T-helper 17 cell (primary cell): ENCODE results near the gene ZCCHC4. TPM values are rescaled to one million over a fixed set of nuclear protein-coding genes. Genes with fewer than 3 reads are reported as not detected.

Experiments used
- ATAC-seq: fragments of 150-1000 bp; cut with Tn5 transposase; 2 replicates; pipeline ENCODE4 v1.10.0; 2021; ENCODE audit warnings: mild to moderate bottlenecking, moderate library complexity
- DNase-seq, 3 donors: peaks; one replicate each; pipeline versions ENCODE4 v3.0.0 to v3.0.0-alpha.2; 2020 to 2021
- H3K9me3 ChIP-seq: one replicate; pipeline ENCODE4 v1.7.0; 2013; ENCODE audit warnings: low read length, mild to moderate bottlenecking; ENCODE audit not compliant: control insufficient read depth, poor library complexity, severe bottlenecking
- H3K27ac Mint-ChIP-seq: one replicate; pipeline ENCODE4 v1.8.0; 2022; ENCODE audit warnings: mild to moderate bottlenecking, moderate library complexity, mixed read lengths
- H3K27me3 Mint-ChIP-seq: one replicate; pipeline ENCODE4 v1.8.0; 2022; ENCODE audit warnings: mixed read lengths
- H3K36me3 Mint-ChIP-seq: one replicate; pipeline ENCODE4 v1.8.0; 2022; ENCODE audit warnings: low read depth, mixed read lengths
- H3K4me1 Mint-ChIP-seq: one replicate; pipeline ENCODE4 v1.8.0; 2022; ENCODE audit warnings: mild to moderate bottlenecking, mixed read lengths
- H3K4me3 Mint-ChIP-seq: one replicate; pipeline ENCODE4 v1.8.0; 2022; ENCODE audit warnings: mild to moderate bottlenecking, moderate library complexity, mixed read lengths
- total RNA-seq, 4 donors: library from RNA in 2 of 4; stranded (reverse) in 2 of 4; gene quantifications; one replicate each; pipeline ENCODE4 v1.2.3 and lab custom pipeline; 2022 to 2026

Gene ZCCHC4
- total RNA-seq, 2 donors from 2014 or later = 8.8 to 11.4 TPM

DNA sequence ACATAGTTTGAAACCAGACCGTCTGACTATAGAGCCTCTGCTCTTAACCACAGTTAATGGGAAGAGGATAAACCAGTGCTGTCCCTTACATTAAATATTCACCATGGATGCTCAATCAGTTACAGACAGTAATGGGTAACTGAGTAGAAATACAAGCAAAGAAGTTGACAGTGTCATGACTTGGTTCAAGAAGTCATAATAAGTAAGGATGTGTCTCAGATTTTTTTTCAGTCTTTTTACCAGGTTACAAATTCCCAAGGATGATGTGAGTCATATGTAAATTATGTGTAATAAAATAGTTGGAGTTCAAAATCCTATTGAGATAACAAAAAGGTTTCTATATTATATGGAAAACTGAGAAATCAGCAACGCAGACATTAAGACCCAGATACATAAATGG lies 31.1 kb downstream of the ZCCHC4 start:
- H3K4me1 Mint-ChIP-seq = peaks cover 3% of the 10 kb centered on the region
- H3K27me3 Mint-ChIP-seq = no peaks in the 10 kb centered on the region
- no peak overlapping the region for H3K4me3 Mint-ChIP-seq
- DNase-seq = no peak
- no peak overlapping the region for H3K27ac Mint-ChIP-seq
- no peak for ATAC-seq
- no peaks in the 10 kb centered on the region for H3K9me3 ChIP-seq
- H3K36me3 Mint-ChIP-seq = no peaks in the 10 kb centered on the region

GRCh38 chr4:25345744-25346143 lies 33.2 kb downstream of the ZCCHC4 start:
- Mint-ChIP-seq H3K4me3 (no peak overlapping the region), H3K36me3 (no peaks in the 10 kb centered on the region), H3K27me3 (no peaks in the 10 kb centered on the region), H3K27ac (no peak overlapping the region), H3K4me1 (peaks cover 3% of the 10 kb centered on the region)
- ATAC-seq (no peak), DNase-seq (no peak)
- H3K9me3 ChIP-seq = no peaks in the 10 kb centered on the region

GRCh38 chr4:25346913-25347312 lies 34.3 kb downstream of the ZCCHC4 start:
- ATAC-seq = no peak
- H3K4me3 Mint-ChIP-seq = no peak overlapping the region
- H3K27ac Mint-ChIP-seq = no peak overlapping the region

DNA sequence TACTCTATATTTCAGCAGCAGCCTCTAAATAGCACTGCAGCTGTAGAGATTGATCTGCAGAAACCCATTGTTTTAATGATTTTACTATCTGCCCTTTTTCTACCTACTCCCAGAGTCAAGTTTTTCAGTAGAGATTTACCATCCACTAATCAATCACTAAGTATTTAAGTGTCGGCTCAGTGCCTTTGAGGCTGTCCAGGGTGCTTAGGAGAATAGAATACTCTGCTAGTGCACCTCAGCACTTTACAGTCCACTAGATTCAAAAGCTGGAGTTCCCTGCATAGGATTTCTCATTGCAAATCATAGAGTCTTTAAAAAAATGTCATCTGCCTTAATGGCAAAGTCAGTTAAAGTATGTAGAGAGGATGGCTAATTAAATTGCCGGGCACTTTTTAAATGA lies 34.9 kb downstream of the ZCCHC4 start:
- DNase-seq (no peak), ATAC-seq (no peak)
- peaks cover 3% of the 10 kb centered on the region for H3K4me1 Mint-ChIP-seq
- H3K27ac Mint-ChIP-seq = no peak overlapping the region
- H3K4me3 Mint-ChIP-seq = no peak overlapping the region
- no peaks in the 10 kb centered on the region for H3K27me3 Mint-ChIP-seq
- no peaks in the 10 kb centered on the region for H3K36me3 Mint-ChIP-seq
- no peaks in the 10 kb centered on the region for H3K9me3 ChIP-seq

More at GRCh38 chr4:25346913-25347312, 34.3 kb downstream of the ZCCHC4 start:
- Mint-ChIP-seq H3K4me1 (peaks cover 3% of the 10 kb centered on the region), H3K27me3 (no peaks in the 10 kb centered on the region), H3K36me3 (no peaks in the 10 kb centered on the region)
- DNase-seq = no peak
- H3K9me3 ChIP-seq = no peaks in the 10 kb centered on the region

- DNase-seq = no peak
- no peak for ATAC-seq
- H3K4me3 Mint-ChIP-seq = no peak overlapping the region
- H3K9me3 ChIP-seq = no peaks in the 10 kb centered on the region
- H3K27me3 Mint-ChIP-seq = no peaks in the 10 kb centered on the region
- no peak overlapping the region for H3K27ac Mint-ChIP-seq
- no peaks in the 10 kb centered on the region for H3K36me3 Mint-ChIP-seq
- peaks cover 3% of the 10 kb centered on the region for H3K4me1 Mint-ChIP-seq
Observed at GRCh38 chr4:25347971-25348370, 35.4 kb downstream of the ZCCHC4 start.

DNA sequence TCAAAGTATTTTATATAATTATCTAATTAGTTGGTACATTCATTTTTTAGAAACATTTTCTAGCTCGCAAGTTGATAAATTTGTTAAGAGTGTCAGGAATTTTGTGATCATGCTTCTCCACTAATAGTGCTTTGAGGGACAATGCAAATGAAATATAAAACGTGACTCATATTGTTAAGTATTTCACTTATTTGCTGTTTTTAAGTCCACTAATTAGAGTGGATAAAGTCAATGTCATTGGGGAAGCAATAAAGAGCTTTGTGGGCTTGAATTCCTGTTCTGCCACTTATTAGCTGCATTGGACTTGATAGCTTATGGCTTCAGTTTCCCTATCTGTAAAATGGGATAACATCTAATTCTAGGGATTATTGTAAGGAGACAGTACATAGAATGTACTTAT lies 38.0 kb downstream of the ZCCHC4 start:
- no peak overlapping the region for H3K27ac Mint-ChIP-seq
- H3K4me3 Mint-ChIP-seq = no peak overlapping the region
- peaks cover 3% of the 10 kb centered on the region for H3K4me1 Mint-ChIP-seq
- DNase-seq = no peak
- no peaks in the 10 kb centered on the region for H3K27me3 Mint-ChIP-seq
- no peaks in the 10 kb centered on the region for H3K9me3 ChIP-seq
- H3K36me3 Mint-ChIP-seq = no peaks in the 10 kb centered on the region
- no peak for ATAC-seq

DNA sequence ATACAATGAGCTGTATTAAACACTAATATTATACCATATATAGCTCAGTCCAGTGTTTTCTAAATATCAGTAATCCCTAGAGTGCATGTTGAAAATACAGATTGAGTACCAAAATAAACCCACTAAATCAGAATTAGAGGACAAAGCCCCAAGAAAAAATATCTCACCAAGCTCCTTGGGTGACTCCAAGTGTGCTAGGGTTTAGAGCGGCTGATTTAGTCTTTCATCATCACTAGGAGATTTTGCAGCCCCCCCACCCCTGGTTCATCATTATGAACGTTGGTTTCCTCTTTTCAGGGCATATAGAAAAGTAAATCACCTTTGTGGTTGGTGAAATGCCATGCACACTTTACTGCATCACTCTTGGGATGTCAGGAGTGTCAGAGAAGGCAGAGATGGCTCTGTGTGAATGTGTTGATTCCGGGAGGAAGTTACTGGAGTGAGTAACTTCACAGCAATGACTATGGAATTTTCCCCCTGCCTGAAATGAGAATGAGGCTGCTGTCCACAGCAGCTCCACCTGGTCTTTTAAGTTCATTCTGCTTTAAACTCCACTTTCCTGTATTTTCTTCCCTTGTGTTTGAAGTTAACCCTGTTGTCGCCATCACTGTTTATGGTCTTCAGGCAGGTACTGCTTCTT lies 39.3 kb downstream of the ZCCHC4 start:
- H3K36me3 Mint-ChIP-seq = no peaks in the 10 kb centered on the region

GRCh38 chr4:25356068-25356467 lies 43.5 kb downstream of the ZCCHC4 start:
- Mint-ChIP-seq H3K4me1 (no peaks in the 10 kb centered on the region), H3K27ac (no peak overlapping the region), H3K4me3 (no peak overlapping the region), H3K27me3 (no peaks in the 10 kb centered on the region), H3K36me3 (no peaks in the 10 kb centered on the region)
- no peaks in the 10 kb centered on the region for H3K9me3 ChIP-seq
- no peak for DNase-seq
- no peak for ATAC-seq

More for the DNA sequence above, 39.3 kb downstream of the ZCCHC4 start:
- H3K9me3 ChIP-seq = no peaks in the 10 kb centered on the region
- no peak overlapping the region for H3K4me3 Mint-ChIP-seq
- DNase-seq = no peak
- no peak for ATAC-seq
- no peaks in the 10 kb centered on the region for H3K27me3 Mint-ChIP-seq
- H3K4me1 Mint-ChIP-seq = no peaks in the 10 kb centered on the region
- no peak overlapping the region for H3K27ac Mint-ChIP-seq

DNA sequence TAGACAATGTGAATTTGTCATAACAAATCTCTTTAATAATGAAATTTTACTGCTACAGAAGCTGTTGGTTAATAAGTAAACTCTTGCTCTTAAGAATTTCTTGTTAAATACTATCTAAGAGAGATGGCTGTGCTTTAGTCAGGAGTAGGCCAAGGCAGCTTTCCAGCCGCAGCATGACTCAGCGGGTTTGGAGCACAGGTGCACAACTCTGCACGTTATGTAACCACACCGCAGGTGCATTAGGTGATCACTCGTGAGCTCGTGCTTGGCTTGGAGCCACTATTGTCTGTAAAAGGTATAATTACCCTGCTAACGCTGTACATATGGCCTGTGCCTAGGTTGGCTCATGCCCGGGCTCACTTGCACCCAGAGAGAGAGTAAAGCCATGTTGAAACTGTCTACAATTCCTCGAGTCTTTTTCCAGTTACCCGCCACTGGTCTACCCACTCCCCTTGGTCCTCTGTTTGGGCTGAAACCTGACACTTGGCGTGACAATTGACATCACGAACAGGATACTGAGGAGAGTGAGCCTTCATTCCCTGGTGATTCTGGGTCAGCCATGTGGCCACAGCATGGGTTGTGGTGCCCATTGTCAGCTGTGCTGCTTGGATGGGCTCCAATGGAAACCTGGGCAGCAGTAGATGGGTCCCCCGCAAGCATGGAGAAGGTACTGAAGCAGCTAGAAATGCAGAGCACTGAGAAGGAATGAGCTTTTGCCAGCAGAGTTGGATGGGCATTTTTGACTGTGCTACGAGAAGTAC lies 46.1 kb downstream of the ZCCHC4 start:
- H3K4me1 Mint-ChIP-seq = no peaks in the 10 kb centered on the region
- H3K36me3 Mint-ChIP-seq = no peaks in the 10 kb centered on the region
- DNase-seq = no peak
- no peak for ATAC-seq
- H3K27ac Mint-ChIP-seq = no peak overlapping the region
- no peaks in the 10 kb centered on the region for H3K27me3 Mint-ChIP-seq
- no peak overlapping the region for H3K4me3 Mint-ChIP-seq
- no peaks in the 10 kb centered on the region for H3K9me3 ChIP-seq

DNA sequence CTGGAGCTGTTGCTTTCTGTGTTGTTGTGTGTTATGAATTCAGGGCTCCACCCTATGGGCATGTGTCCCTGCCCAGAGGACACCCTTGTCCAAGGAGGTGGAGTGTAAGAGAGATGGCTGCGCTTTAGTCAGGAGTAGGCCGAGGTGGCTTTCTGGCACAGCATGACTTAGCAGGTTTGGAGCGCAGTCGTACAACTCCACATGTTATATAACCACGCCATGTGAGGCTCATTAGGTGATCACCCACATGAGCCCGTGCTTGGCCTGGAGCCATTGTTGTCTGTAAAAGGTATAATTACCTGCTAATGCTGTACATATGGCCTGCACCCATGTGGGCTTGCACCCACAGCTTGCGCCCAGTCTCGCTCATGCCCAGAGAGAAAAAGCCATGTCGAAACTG lies 48.7 kb downstream of the ZCCHC4 start:
- Mint-ChIP-seq H3K36me3 (peaks cover 2% of the 10 kb centered on the region), H3K4me1 (peaks cover 2% of the 10 kb centered on the region), H3K27me3 (no peaks in the 10 kb centered on the region), H3K27ac (no peak overlapping the region), H3K4me3 (no peak overlapping the region)
- ATAC-seq (no peak), DNase-seq (no peak)
- H3K9me3 ChIP-seq = no peaks in the 10 kb centered on the region

DNA sequence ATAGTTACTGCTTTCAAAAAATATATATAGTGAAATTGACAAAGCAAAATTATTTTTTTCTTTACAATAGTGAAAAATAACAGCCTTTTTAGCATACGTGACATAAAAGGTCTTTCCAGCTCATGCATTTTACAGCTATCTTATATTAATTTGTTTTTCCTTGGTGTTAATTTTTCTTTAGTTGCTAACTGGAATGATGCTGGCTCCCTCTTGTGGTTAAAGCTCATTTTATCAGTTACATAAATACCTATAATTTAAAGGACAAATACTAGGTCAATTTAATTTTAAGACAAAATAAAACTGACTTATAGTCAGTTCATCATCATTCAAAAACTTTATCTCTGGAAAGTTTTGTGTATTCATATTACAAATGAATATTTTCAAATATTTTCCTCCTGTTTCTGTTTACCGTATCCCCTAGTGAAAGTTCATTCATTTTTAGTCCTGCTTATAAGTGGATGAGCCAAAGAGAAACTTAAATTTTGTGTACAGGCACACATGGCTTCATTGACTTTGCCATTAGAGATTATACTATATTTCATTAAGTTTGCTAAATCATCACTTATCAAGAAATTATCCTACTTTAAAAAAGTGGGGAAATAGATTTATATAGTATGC lies 54.5 kb downstream of the ZCCHC4 start:
- no peak overlapping the region for H3K27ac Mint-ChIP-seq
- no peaks in the 10 kb centered on the region for H3K27me3 Mint-ChIP-seq
- H3K4me1 Mint-ChIP-seq = peaks cover 2% of the 10 kb centered on the region
- H3K36me3 Mint-ChIP-seq = peaks cover 2% of the 10 kb centered on the region
- no peak for ATAC-seq
- H3K4me3 Mint-ChIP-seq = no peak overlapping the region
- H3K9me3 ChIP-seq = no peaks in the 10 kb centered on the region
- no peak for DNase-seq

- ATAC-seq = no peak
- no peak for DNase-seq
- Mint-ChIP-seq H3K36me3 (peaks cover 2% of the 10 kb centered on the region), H3K4me1 (peaks cover 2% of the 10 kb centered on the region), H3K27me3 (no peaks in the 10 kb centered on the region), H3K27ac (no peak overlapping the region), H3K4me3 (no peak overlapping the region)
- no peaks in the 10 kb centered on the region for H3K9me3 ChIP-seq
Observed at GRCh38 chr4:25367877-25368276, 55.3 kb downstream of the ZCCHC4 start.

DNA sequence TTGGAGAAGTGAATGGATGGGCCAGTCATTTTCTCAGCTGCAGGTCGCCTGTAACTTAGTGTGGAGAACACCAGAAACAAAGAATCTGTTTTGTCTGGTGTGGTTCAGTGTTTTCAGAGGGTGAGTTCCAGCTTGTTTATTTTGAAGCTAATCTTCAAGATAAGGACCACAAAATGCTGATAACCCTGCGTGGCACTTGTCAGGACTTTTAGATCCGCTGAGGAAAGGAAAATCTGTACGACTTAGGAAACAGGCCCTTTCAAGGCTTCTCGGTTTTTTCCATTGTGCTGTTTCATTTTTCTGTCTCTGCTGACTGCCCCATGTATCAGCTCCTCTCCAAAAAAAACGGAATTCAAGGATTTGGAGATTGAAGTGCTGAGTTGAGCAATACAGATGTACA lies 55.7 kb downstream of the ZCCHC4 start:
- Mint-ChIP-seq H3K27ac (no peak overlapping the region), H3K4me1 (peaks cover 2% of the 10 kb centered on the region), H3K36me3 (peaks cover 2% of the 10 kb centered on the region), H3K27me3 (no peaks in the 10 kb centered on the region), H3K4me3 (no peak overlapping the region)
- ATAC-seq = no peak
- no peak for DNase-seq
- no peaks in the 10 kb centered on the region for H3K9me3 ChIP-seq
